ENCODE data around the gene ASS1. TPM values are rescaled to one million over a fixed set of nuclear protein-coding genes. Genes with fewer than 3 reads are reported as not detected.

The ASS1 gene
- total and polyA plus RNA-seq, 2 of the 13 experiments (the other 11 are each of a cell fraction or from before 2014, with no cell fraction given): 77.6 to 122 TPM

DNA sequence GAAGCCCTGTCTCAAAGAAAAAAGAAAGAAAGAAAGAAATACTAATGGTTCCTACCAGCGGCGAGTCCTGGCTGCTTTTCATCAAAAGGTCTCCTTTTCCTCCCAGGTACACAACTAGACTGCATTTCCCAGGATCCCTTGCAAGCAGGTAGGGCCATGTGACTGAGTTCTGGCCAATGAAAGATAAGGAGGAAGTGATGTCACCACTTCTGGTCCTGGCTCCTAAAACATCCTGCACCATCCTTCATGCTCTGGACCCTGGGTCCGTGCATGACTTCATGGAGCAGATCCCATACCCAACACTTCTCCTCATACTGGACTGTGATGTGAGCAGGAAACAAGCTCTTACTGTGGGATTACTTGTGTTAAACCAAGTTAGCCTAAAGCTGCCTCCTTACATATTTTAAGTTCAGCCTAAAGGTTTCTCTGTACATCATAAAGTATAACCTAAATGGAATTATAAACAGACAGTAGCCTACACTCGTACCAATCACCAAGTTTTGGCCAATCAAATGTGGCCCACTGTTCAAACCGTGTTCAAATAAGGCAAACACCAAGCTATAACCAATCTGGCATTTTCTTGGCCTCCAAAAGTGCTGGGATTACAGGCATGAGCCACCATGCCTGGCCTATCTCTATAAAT is 104.5 kb downstream of the ASS1 start (continued):
- TF ChIP-seq, protein P1, sequence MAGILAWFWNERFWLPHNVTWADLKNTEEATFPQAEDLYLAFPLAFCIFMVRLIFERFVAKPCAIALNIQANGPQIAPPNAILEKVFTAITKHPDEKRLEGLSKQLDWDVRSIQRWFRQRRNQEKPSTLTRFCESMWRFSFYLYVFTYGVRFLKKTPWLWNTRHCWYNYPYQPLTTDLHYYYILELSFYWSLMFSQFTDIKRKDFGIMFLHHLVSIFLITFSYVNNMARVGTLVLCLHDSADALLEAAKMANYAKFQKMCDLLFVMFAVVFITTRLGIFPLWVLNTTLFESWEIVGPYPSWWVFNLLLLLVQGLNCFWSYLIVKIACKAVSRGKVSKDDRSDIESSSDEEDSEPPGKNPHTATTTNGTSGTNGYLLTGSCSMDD (CRISPR knock-in tag; IDR thresholded peaks at IDR 0.05): no peak
- TF ChIP-seq ZSCAN21 (CRISPR knock-in tag; IDR thresholded peaks at IDR 0.05; ENCODE audit: borderline replicate concordance) (no peak), ZNF501 (CRISPR knock-in tag; IDR thresholded peaks at IDR 0.05) (no peak), NFYB (CRISPR knock-in tag; IDR thresholded peaks at IDR 0.05) (peak; percentile 78), HNF4A (CRISPR knock-in tag; IDR thresholded peaks at IDR 0.05) (no peak), ZNF44 (CRISPR knock-in tag; IDR thresholded peaks at IDR 0.05) (no peak), MIXL1 (CRISPR knock-in tag; IDR thresholded peaks at IDR 0.05) (no peak), ZNF367 (CRISPR knock-in tag; IDR thresholded peaks at IDR 0.05; ENCODE audit: borderline replicate concordance) (no peak), MAZ (IDR thresholded peaks at IDR 0.05; ENCODE audit: borderline replicate concordance, low read depth, low read length) (no peak), MAZ (CRISPR knock-in tag; IDR thresholded peaks at IDR 0.05; ENCODE audit: low read depth) (no peak), BORCS8-MEF2B (CRISPR knock-in tag; IDR thresholded peaks at IDR 0.05) (no peak), ATF7-NPFF (CRISPR knock-in tag; IDR thresholded peaks at IDR 0.05; ENCODE audit: low read depth) (no peak), MTF1 (CRISPR knock-in tag; IDR thresholded peaks at IDR 0.05) (no peak), ZNF335 (CRISPR knock-in tag; IDR thresholded peaks at IDR 0.05) (no peak), ZNF441 (CRISPR knock-in tag; IDR thresholded peaks at IDR 0.05; ENCODE audit: borderline replicate concordance) (no peak), ZNF350 (CRISPR knock-in tag; IDR thresholded peaks at IDR 0.05; ENCODE audit: borderline replicate concordance, low read depth) (peak; percentile 65), CREB1 (IDR thresholded peaks at IDR 0.05) (peak; percentile 52), CREB1 (CRISPR knock-in tag; IDR thresholded peaks at IDR 0.05) (peak; percentile 90), ATF1 (CRISPR knock-in tag; IDR thresholded peaks at IDR 0.05) (peak; percentile 51), ZNF678 (CRISPR knock-in tag; IDR thresholded peaks at IDR 0.05) (no peak), ZNF160 (CRISPR knock-in tag; IDR thresholded peaks at IDR 0.05) (no peak), NFYC (CRISPR knock-in tag; IDR thresholded peaks at IDR 0.05) (peak; percentile 84), ZNF543 (CRISPR knock-in tag; IDR thresholded peaks at IDR 0.05) (no peak), NKX3-1 (CRISPR knock-in tag; IDR thresholded peaks at IDR 0.05) (no peak), RAD51 (IDR thresholded peaks at IDR 0.05; ENCODE audit: borderline replicate concordance) (no peak), CBX1 (IDR thresholded peaks at IDR 0.05; ENCODE audit: low read depth) (no peak), ZNF431 (CRISPR knock-in tag; IDR thresholded peaks at IDR 0.05; ENCODE audit: borderline replicate concordance, low read depth) (no peak), FIP1L1 (IDR thresholded peaks at IDR 0.05; ENCODE audit: borderline replicate concordance, insufficient read depth, low read depth, low read length) (no peak)
- TF ChIP-seq, protein P2, sequence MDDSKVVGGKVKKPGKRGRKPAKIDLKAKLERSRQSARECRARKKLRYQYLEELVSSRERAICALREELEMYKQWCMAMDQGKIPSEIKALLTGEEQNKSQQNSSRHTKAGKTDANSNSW (CRISPR knock-in tag; IDR thresholded peaks at IDR 0.05; ENCODE audit: borderline replicate concordance): no peak
- TF ChIP-seq, protein P3, sequence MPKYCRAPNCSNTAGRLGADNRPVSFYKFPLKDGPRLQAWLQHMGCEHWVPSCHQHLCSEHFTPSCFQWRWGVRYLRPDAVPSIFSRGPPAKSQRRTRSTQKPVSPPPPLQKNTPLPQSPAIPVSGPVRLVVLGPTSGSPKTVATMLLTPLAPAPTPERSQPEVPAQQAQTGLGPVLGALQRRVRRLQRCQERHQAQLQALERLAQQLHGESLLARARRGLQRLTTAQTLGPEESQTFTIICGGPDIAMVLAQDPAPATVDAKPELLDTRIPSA (CRISPR knock-in tag; IDR thresholded peaks at IDR 0.05; ENCODE audit: borderline replicate concordance): no peak
- TF ChIP-seq, protein P4, sequence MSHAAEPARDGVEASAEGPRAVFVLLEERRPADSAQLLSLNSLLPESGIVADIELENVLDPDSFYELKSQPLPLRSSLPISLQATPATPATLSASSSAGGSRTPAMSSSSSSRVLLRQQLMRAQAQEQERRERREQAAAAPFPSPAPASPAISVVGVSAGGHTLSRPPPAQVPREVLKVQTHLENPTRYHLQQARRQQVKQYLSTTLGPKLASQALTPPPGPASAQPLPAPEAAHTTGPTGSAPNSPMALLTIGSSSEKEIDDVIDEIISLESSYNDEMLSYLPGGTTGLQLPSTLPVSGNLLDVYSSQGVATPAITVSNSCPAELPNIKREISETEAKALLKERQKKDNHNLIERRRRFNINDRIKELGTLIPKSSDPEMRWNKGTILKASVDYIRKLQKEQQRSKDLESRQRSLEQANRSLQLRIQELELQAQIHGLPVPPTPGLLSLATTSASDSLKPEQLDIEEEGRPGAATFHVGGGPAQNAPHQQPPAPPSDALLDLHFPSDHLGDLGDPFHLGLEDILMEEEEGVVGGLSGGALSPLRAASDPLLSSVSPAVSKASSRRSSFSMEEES (CRISPR knock-in tag; IDR thresholded peaks at IDR 0.05): no peak

Data from HepG2 (cell line).